DOHH2 (cell line): ENCODE measurements around the gene PRSS22.

Source experiments
- CTCF ChIP-seq: fragments of 200-600 bp; sonication (generic); IDR thresholded peaks from one replicate; pipeline ENCODE4 v1.5.1; 2014; ENCODE audit warnings: antibody characterized with exemption, mild to moderate bottlenecking, low read depth, low read length; ENCODE audit not compliant: poor library complexity, severe bottlenecking
- EZH2phosphoT487 ChIP-seq: fragments of 200-600 bp; sonication (generic); IDR thresholded peaks from 2 replicates; pipeline ENCODE4 v1.6.1; 2017; ENCODE audit warnings: borderline replicate concordance, mild to moderate bottlenecking, antibody characterized with exemption, low read length, moderate library complexity, mixed read lengths

DNA sequence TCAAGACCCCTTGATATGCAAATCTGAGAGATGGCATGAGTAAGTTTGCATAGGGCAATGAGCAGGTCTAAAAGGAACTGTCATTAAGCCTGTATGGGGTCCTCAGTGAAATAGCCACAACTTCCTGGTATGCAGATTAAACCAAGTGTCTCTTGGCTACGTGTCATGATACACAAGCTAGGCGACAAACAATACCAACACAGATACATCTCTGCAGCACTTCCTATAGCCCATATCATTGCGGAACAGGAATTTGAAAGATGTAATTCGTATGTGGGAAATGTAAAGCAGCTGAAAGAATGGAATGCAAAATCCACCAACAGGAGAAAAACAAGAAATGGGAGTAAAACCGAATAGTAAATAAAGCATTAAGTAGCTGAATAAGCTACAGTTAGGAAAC lies 12.9 kb downstream of the PRSS22 start:
- no peak for TF ChIP-seq CTCF
- no peak for TF ChIP-seq EZH2phosphoT487
